Vagina (tissue), 2 donors: Measurements from ENCODE around the gene DIRAS3. TPM values are rescaled to one million over a fixed set of nuclear protein-coding genes. Genes with fewer than 3 reads are reported as not detected.
"Not testable (repeated sequence)": the region's sequence is repeated elsewhere in the genome, so short reads cannot be mapped to it uniquely, and the experiment has no call there.

Experiments used
- DNase-seq, 2 donors: peaks; one replicate each; pipeline ENCODE4 v3.0.0-alpha.2; 2017; ENCODE audit errors: extremely low spot score in 2 of 2
- H3K27ac ChIP-seq: fragments of 200-600 bp; sonication (generic); one replicate; pipeline ENCODE4 v1.5.1; 2019
- H3K27me3 ChIP-seq: fragments of 200-600 bp; sonication (generic); one replicate; pipeline ENCODE4 v1.5.1; 2019
- H3K36me3 ChIP-seq, 2 donors: fragments of 200-600 bp; sonication (generic); one replicate each; pipeline ENCODE4 v1.5.1; 2017 to 2019
- H3K4me1 ChIP-seq: fragments of 200-600 bp; sonication (generic); one replicate; pipeline ENCODE4 v1.5.1; 2019
- H3K4me3 ChIP-seq, 2 donors: fragments of 200-600 bp; sonication (generic); 1 replicate in 1 of 2; 2 replicates in 1 of 2; pipeline ENCODE4 v1.5.1; 2016 to 2019
- H3K9me3 ChIP-seq: fragments of 200-600 bp; sonication (generic); one replicate; pipeline ENCODE4 v1.5.1; 2019
- POLR2A ChIP-seq, 2 donors: fragments of 450-650 bp; IDR thresholded peaks; one replicate each; pipeline ENCODE4 v1.6.1; 2017; ENCODE audit warnings: antibody characterized with exemption in 2 of 2, mild to moderate bottlenecking in 2 of 2, moderate library complexity in 2 of 2
- POLR2AphosphoS5 ChIP-seq, 2 donors: sonication (generic); formaldehyde crosslinking; IDR thresholded peaks; one replicate each; pipeline ENCODE4 v1.9.0; 2017; ENCODE audit warnings: antibody characterized with exemption in 2 of 2, mild to moderate bottlenecking in 2 of 2, low read depth in 1 of 2; ENCODE audit not compliant: insufficient read depth in 1 of 2
- intact Hi-C: fragments of 100-400 bp; cut with DNase I; formaldehyde crosslinking; loops from one replicate; pipeline ENCODE4 v1.15.1; 2023
- total RNA-seq: library from RNA; depleted of rRNA; stranded (reverse); fragments of >200 nt; gene quantifications from one replicate; pipeline ENCODE4 v1.2.3, GENCODE V29; 2016
- TF ChIP-seq, protein P1 (sequence below), 3 experiments: fragments of 450-650 bp in 2 of 3; fragments of 200-600 bp in 1 of 3; sonication (generic) in 1 of 3; IDR thresholded peaks; one replicate each; pipeline ENCODE4 v1.5.1; 2017 to 2019; ENCODE audit warnings: antibody characterized with exemption in 3 of 3, mild to moderate bottlenecking in 2 of 3, moderate library complexity in 2 of 3

DIRAS3 gene
- total RNA-seq, 1 donor from 2014 or later, result 2.0 TPM

DNA sequence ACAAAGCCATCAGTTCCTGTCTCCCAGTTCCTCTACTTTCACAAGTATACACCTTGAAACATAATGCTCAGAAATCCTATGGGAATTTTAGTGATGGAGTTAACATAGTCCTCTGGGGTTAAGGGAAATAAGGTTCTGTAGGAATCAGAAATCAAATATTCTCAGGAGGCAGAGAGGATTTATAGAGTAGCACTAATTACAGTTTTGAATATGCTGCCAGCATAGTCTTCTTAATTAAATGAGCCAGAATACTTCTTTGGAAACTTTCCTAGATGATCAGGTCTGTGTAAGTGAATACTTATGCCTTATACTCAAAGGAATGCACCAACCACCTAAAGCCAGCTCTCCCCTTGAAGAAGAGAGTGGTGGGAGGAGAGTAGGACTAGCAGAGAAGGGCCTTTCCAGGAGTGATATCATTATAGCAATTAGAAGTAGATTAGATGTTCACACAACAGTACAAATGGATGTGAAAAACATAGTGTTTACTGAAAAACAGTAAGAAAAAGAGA, 31.4 kb upstream of the DIRAS3 start:
- Histone ChIP-seq H3K4me1 (no peaks in the 10 kb centered on the region), H3K27ac (no peak overlapping the region), H3K36me3 (no peaks in the 10 kb centered on the region), H3K27me3 (no peaks in the 10 kb centered on the region), H3K9me3 (no peaks in the 10 kb centered on the region), H3K4me3 (no peak overlapping the region)
- DNase-seq, result no peak
- intact Hi-C loops, result no loop called here
- TF ChIP-seq, protein P1, sequence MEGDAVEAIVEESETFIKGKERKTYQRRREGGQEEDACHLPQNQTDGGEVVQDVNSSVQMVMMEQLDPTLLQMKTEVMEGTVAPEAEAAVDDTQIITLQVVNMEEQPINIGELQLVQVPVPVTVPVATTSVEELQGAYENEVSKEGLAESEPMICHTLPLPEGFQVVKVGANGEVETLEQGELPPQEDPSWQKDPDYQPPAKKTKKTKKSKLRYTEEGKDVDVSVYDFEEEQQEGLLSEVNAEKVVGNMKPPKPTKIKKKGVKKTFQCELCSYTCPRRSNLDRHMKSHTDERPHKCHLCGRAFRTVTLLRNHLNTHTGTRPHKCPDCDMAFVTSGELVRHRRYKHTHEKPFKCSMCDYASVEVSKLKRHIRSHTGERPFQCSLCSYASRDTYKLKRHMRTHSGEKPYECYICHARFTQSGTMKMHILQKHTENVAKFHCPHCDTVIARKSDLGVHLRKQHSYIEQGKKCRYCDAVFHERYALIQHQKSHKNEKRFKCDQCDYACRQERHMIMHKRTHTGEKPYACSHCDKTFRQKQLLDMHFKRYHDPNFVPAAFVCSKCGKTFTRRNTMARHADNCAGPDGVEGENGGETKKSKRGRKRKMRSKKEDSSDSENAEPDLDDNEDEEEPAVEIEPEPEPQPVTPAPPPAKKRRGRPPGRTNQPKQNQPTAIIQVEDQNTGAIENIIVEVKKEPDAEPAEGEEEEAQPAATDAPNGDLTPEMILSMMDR (IDR thresholded peaks at IDR 0.05), result no peak
- TF ChIP-seq POLR2AphosphoS5 (IDR thresholded peaks at IDR 0.05; ENCODE audit: insufficient read depth in 1 of 2, low read depth in 1 of 2) (no peak), POLR2A (IDR thresholded peaks at IDR 0.05) (no peak)

DNA sequence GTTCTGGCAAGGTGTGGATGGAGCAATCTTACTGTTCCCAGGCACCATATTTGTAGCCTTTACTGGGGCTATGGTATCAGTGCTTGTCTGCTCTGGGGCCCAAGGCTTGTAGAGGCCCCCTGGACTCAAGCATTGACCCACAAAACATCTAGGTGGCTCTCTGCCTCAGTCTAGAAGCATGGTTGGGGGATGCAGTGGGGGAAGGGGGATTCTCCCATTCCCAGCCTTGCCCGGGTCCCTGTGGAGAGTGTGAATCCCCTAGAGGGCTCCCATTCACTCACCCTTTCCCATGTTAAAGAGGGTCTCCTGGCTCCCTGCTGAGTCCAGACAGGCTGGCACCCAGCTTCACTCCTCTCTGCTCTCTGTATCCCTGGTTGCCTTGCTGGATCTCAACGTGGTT, 28.2 kb upstream of the DIRAS3 start:
- TF ChIP-seq POLR2AphosphoS5 (IDR thresholded peaks at IDR 0.05; ENCODE audit: insufficient read depth in 1 of 2, low read depth in 1 of 2), result no peak
- TF ChIP-seq, protein P1 (IDR thresholded peaks at IDR 0.05), result no peak
- no peak for TF ChIP-seq POLR2A (IDR thresholded peaks at IDR 0.05)
- Histone ChIP-seq H3K36me3 (no peaks in the 10 kb centered on the region), H3K27ac (no peak overlapping the region), H3K27me3 (no peaks in the 10 kb centered on the region), H3K4me1 (no peaks in the 10 kb centered on the region), H3K4me3 (no peak overlapping the region), H3K9me3 (no peaks in the 10 kb centered on the region)
- intact Hi-C loops, result no loop called here
- DNase-seq, result no peak

DNA sequence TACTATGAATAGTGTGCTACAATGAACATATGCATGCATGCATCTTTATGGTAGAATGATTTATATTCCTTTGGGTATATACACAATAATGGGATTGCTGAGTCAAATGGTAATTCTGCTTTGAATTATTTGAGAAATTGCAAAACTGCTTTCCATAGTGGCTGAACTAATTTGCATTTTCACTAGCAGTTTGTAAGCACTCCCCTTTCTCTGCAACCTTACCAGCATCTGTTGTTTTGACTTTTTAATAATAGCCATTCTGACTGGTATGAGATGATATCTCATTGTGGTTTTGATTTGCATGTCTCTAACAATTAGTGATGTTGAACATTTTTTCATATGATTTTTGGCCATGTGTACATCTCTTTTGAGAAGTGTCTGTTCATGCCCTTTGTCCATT, 24.0 kb upstream of the DIRAS3 start:
- Histone ChIP-seq H3K4me1 (no peaks in the 10 kb centered on the region), H3K27me3 (no peaks in the 10 kb centered on the region), H3K4me3 (no peak overlapping the region), H3K27ac (no peak overlapping the region), H3K9me3 (no peaks in the 10 kb centered on the region), H3K36me3 (no peaks in the 10 kb centered on the region)
- intact Hi-C loops, result no loop called here
- TF ChIP-seq POLR2AphosphoS5 (IDR thresholded peaks at IDR 0.05; ENCODE audit: insufficient read depth in 1 of 2, low read depth in 1 of 2), result no peak
- TF ChIP-seq, protein P1 (IDR thresholded peaks at IDR 0.05), result no peak
- no peak for TF ChIP-seq POLR2A (IDR thresholded peaks at IDR 0.05)
- no peak for DNase-seq

DNA sequence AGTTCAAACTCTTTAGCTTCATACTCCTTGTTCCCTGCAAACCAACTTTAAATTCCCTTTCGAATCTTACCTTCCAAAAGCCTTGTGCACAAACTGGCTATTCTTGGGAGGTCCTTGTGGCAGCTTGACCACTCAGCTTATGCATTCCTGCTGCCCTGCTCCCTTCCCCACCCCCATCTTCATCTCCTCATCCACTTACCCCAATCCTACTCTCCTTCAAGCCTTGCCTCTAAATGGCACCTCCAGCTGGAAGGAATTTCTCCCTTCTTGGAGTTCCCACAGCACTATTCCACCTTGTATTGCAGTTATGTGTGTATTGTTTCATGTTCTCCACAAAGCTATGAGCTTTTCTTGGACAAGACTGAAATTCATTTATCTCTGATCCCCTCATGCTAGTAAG, 15.3 kb upstream of the DIRAS3 start:
- Histone ChIP-seq H3K9me3 (no peaks in the 10 kb centered on the region), H3K4me3 (no peak overlapping the region), H3K36me3 (no peaks in the 10 kb centered on the region), H3K27me3 (no peaks in the 10 kb centered on the region), H3K27ac (no peak overlapping the region), H3K4me1 (no peaks in the 10 kb centered on the region)
- TF ChIP-seq POLR2AphosphoS5 (IDR thresholded peaks at IDR 0.05; ENCODE audit: insufficient read depth in 1 of 2, low read depth in 1 of 2) (no peak), POLR2A (IDR thresholded peaks at IDR 0.05) (no peak)
- TF ChIP-seq, protein P1 (IDR thresholded peaks at IDR 0.05), result no peak
- no peak for DNase-seq
- intact Hi-C loops, result no loop called here

DNA sequence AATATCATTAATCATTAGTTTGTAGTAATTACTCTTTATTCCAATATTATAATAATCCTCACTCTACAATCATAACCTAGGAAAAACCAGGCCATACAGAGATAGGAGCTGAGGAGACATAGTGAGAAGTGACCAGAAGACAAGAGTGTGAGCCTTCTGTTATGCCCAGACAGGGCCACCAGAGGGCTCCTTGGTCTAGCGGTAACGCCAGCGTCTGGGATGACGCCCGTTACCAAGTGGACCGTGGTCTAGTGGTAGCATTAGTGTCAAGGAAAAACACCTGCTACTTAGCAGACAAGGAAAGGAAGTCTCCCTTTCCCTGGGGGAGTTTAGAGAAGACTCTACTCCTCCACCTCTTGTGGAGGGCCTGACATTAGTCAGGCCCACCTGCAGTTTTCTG, 7.6 kb upstream of the DIRAS3 start:
- H3K4me1 ChIP-seq, DNase-seq, H3K4me3 ChIP-seq, intact Hi-C loops, H3K36me3 ChIP-seq, H3K9me3 ChIP-seq, H3K27ac ChIP-seq, H3K27me3 ChIP-seq: not testable (repeated sequence)

DNA sequence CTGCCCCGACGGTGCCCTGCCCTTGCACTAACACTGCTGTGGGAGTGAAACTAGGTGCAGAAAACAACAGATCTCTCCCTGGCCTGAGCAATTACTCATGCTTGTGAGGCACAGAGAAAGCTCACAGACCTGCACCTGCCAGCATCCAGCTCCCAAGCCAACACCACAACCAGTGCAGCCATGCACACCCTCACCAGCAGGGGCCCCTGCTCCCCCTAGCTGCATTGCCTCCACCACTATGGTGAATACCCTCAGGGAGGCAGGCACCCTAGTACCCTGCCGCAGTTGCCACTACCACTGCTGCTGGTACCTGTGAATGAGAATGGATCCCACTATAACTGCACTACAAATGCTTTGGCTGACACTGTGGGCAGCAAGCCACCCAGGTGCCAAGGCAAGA, 7.1 kb upstream of the DIRAS3 start:
- H3K27me3 ChIP-seq, result no peaks in the 10 kb centered on the region
- H3K36me3 ChIP-seq, result no peaks in the 10 kb centered on the region
- no peak overlapping the region for H3K27ac ChIP-seq
- H3K9me3 ChIP-seq, result no peaks in the 10 kb centered on the region
- no peaks in the 10 kb centered on the region for H3K4me1 ChIP-seq
- H3K4me3 ChIP-seq, result no peak overlapping the region
- intact Hi-C loops, result no loop called here
- TF ChIP-seq POLR2AphosphoS5 (IDR thresholded peaks at IDR 0.05; ENCODE audit: insufficient read depth in 1 of 2, low read depth in 1 of 2) (no peak), POLR2A (IDR thresholded peaks at IDR 0.05) (no peak)
- TF ChIP-seq, protein P1 (IDR thresholded peaks at IDR 0.05), result no peak
- DNase-seq, result no peak
